ENCODE results near the gene ZNF346.
"Not testable (repeated sequence)": the region's sequence is repeated elsewhere in the genome, so short reads cannot be mapped to it uniquely, and the experiment has no call there.

Gene ZNF346

DNA sequence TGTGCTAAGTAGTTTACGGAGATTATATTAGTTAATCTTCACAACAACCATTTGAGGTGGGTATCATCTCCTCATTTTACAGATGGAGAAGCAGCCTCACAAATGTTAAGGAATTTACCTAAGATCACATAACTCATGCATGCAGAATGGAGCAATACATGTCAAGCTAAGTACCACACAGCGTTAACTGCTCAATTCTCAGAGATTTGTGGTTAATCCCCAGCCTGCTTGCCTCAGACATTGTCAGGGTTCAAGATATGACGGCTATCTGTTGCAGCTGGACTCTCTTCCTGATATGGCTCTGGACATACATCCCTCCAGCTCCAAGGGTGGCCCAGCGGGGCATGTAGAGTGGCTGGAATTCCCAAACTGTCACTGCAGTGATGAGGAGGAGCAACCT, 7.3 kb upstream of the ZNF346 start:
- FAIRE-seq: no peak

GRCh38 chr5:177018341-177018740, 4.2 kb upstream of the ZNF346 start:
- FAIRE-seq: no peak

GRCh38 chr5:177020033-177020432, 2.5 kb upstream of the ZNF346 start:
- FAIRE-seq: no peak

DNA sequence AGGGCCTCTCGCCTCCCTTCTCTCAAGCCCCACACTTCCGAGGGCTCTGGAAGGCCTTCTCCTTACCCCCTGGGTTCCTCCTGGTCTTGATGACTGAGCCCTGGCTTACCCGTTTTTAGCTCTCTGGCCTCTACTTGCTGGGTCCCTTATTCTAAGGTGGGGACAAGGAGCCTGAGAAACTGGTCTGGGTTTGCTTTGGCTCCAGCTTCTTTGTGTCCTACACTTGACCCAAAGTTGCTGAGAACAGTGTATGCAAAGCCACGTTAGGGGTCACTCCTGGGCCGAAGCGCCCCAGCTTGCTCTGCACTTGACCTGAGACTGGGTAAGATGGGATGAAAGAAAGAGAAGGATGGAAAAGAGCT, 788 bp downstream of the ZNF346 start:
- FAIRE-seq: no peak

DNA sequence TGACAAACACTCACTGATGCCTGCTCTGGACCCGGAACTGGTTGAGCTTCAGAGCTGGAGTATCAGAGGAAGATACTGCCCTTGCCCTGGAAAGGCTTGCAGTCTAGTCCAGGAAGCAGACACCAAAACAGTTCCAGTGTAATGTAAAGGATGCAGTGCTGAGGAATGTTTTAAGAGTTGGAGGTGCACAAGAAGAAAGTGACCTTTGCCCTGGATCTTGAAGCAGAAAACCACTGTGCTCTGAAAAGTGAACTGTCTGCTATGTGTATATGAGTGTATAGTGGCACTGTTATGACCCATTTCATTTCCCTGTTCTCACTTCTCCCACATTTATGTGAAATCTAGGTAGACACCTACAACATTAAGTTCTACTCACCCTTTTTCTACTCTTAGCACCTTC, 2.1 kb downstream of the ZNF346 start:
- FAIRE-seq: no peak

GRCh38 chr5:177025101-177025601, 2.7 kb downstream of the ZNF346 start:
- FAIRE-seq: no peak

DNA sequence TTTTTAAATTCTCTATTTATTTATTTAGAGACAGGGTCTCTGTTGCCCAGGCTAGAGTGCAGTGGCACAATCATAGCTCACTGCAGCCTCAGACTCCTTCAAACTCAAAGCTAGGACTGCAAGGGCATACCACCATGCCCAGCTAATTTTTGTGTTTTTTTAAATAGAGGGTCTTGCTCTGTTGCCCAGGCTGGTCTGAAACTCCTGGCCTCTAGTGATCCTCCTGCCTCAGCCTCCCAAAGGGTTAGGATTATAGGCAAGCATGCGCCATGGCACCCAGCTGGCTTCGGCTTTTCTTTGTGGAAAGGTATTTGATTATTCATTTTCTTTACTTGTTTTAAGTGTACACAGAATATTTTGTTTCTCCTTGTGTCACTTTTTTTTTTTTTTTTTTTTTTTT, 5.2 kb downstream of the ZNF346 start:
- no peak for FAIRE-seq

- no peak for FAIRE-seq
Observed at GRCh38 chr5:177029498-177029897, 7.0 kb downstream of the ZNF346 start.

- no peak for FAIRE-seq
Observed at GRCh38 chr5:177035976-177036375, 13.5 kb downstream of the ZNF346 start.

GRCh38 chr5:177036443-177036842, 13.9 kb downstream of the ZNF346 start:
- FAIRE-seq: no peak

- FAIRE-seq: no peak
Observed at GRCh38 chr5:177036921-177037320, 14.4 kb downstream of the ZNF346 start.

DNA sequence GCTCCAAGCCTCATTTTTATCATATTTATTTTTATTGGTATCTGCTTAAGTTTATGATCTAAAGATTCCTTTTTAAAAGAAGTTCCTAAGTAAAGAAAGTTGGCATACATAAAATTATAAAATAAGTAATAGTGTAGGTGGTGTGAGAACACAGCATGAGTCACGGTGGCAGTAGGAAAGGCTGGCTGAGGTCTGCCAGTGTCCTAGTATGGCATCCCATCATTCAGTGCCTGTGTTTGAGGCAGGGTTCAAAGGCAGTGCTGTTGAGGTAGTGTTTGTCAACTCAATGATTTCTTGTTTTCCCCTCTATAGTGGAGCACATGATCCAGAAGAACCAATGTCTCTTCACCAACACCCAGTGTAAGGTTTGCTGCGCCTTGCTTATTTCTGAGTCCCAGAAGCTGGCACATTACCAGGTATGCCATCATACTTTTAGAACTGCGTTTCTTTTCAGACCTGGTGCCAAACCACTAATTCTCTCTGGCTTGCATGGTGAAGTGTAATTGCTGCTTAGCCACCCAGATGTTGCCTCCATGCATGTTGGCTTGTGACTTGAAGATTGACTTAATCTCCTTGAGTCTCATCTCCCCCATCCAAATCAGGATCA, 18.4 kb downstream of the ZNF346 start:
- FAIRE-seq: no peak

DNA sequence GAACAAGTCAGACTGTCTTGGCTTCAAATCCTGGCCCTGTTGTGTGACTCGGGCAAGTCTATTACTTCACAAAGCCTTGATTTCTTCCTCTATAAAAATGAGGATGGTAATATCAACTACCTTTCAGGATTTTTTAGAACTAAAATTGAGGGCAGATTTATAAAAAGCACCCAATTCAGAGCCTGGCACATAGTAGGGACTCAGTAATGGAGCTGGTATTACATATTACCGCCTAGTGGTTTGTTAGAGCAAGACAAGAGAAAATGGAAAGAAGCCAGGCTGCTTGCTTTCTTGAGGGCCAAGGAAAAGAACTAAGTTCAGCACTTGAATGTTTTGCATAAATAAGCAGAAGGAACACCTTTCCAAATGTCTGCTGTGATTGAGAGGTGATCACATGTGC, 19.4 kb downstream of the ZNF346 start:
- FAIRE-seq: no peak

DNA sequence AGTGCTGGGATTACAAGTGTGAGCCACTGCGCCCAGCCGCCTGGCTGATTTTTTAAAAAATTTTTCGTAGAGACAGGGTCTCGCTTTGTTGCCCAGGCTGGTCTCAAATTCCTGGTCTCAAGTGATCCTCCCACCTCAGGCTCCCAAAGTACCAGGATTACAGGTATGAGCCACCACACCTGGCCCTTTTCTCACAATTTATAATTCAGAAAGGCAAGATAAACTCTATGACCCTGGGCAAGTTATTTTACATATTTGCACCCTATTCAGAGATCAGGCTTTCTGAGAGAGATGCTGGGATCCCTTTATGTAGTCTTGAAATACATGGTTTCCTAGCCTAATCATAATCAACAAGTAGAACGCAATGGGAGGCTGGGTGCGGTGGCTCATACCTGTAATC, 20.6 kb downstream of the ZNF346 start:
- no peak for FAIRE-seq

DNA sequence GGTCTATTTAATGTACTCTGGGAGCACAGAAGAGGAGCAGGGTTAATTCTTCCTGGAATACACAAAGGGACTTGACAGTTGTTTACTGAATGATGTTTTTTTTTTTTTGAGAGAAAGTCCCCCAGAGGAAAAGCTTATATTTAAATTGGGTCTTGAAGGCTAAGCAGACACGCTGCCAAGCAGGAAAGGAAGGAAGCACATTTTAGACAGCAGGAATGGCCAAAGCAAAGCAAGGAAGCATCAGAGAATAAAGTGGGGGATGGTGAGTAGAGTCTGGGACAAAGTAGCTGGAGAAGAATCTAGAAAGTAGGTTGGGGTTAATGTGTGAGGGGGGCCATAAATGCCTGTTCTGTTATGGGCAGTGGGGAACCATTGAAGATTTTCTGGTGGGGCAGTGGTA, 21.5 kb downstream of the ZNF346 start:
- FAIRE-seq: no peak

DNA sequence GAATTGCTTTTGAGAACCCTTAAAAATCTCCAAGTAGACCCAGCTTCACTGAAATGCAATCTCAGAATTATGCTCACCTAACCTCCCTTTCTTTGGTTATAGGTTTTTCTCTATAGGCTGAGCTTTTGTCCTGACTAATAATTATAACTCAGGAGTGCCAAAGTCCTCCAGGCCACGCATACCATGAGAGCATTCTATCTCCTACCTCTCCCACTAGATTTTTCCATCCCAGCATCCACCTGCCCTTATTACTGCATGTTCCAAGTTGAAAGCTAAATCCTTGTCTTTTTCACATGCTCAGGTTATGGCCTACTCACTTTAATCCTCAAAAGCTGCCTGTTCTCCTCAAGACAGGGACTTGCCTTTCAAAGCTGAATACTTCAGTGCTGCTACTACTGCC, 22.1 kb downstream of the ZNF346 start:
- no peak for FAIRE-seq

GRCh38 chr5:177045631-177046030, 23.1 kb downstream of the ZNF346 start:
- no peak for FAIRE-seq

DNA sequence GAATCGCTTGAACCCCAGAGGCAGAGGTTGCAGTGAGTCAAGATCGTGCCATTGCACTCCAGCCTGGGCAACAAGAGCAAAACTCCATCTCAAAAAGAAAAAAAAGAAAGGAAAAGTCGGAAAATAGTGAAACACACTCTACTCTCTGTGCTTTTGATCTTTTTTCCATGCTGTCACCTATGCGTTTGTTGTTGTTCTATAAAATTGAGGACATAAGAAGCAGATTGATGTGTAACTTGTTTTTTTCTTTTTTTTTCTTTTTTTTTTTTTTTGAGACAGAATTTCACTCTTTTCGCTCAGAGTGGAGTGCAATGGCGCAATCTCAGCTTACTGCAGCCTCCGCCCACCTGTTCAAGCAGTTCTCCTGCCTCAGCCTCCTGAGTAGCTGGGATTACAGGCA, 26.0 kb downstream of the ZNF346 start:
- not testable (repeated sequence) for FAIRE-seq

GRCh38 chr5:177049285-177049684, 26.8 kb downstream of the ZNF346 start:
- no peak for FAIRE-seq

GRCh38 chr5:177064500-177065277, 42.2 kb downstream of the ZNF346 start:
- FAIRE-seq: no peak

DNA sequence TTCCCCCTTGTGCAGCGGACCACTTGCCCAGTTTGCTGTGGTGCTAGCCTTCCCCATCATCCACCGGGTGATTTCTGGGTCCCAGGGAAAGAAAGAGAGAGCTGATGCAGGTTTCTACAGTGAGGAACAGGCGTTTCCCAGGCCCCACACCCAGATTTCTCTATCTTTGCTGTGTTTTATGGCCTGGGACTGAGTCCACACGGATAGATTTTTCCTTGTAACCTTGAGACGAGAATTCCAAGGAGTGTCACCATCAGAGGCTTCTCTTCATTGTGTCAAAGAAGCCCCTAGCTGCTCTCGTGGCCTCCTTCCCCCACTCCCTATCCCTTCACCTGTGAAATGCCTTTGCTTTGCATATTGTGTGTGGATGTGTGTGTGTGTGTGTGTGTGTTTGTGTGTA, 43.0 kb downstream of the ZNF346 start:
- FAIRE-seq: no peak

DNA sequence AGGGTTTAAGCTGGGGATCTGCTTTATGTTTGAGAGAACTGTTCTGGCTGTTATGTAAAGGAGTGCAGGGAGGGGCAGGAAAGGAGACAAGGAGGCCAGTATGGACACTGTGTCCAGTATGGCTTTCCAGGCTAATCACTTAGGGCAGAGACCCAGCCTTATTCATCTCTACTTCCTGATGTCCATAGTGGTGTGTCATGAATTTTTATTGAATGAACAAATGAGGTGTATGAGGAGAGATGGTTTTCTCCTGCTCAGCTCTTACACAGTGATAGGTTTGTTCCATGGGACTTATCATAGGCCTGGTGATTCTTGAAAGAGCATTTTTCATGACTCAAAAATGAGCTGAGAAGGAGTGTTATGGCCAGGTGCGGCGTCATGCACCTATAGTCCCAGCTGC, 43.7 kb downstream of the ZNF346 start:
- no peak for FAIRE-seq

- no peak for FAIRE-seq
Observed at GRCh38 chr5:177067503-177067902, 45.0 kb downstream of the ZNF346 start.

GRCh38 chr5:177070536-177071191, 48.2 kb downstream of the ZNF346 start:
- FAIRE-seq: no peak
